Neural crest cell (in vitro differentiated cells): ENCODE data around the gene PTPN5. TPM values are rescaled to one million over a fixed set of nuclear protein-coding genes. Genes with fewer than 3 reads are reported as not detected.
A peak's percentile ranks its signal among the peaks of the same experiment; 100 is the strongest.

Experiments
- DNase-seq: peaks from one replicate; pipeline ENCODE4 v3.0.0; 2021; ENCODE audit warnings: low read depth, mixed read lengths, low spot score
- H3K27ac Mint-ChIP-seq: one replicate; pipeline ENCODE4 v1.8.0; 2021; ENCODE audit warnings: mild to moderate bottlenecking, mixed read lengths; ENCODE audit not compliant: unreplicated experiment
- H3K27me3 Mint-ChIP-seq: 2 replicates; pipeline ENCODE4 v1.8.0; 2021; ENCODE audit warnings: low read depth, mild to moderate bottlenecking, mixed read lengths
- H3K36me3 Mint-ChIP-seq: 2 replicates; pipeline ENCODE4 v1.8.0; 2021; ENCODE audit warnings: low read depth, mild to moderate bottlenecking, mixed read lengths
- H3K4me1 Mint-ChIP-seq: 2 replicates; pipeline ENCODE4 v1.8.0; 2021; ENCODE audit warnings: mixed read lengths
- H3K4me3 Mint-ChIP-seq: one replicate; pipeline ENCODE4 v1.8.0; 2021; ENCODE audit warnings: mild to moderate bottlenecking, mixed read lengths
- H3K9me3 Mint-ChIP-seq: 2 replicates; pipeline ENCODE4 v1.8.0; 2021; ENCODE audit warnings: mixed read lengths
- CTCF ChIP-seq: fragments of 200-600 bp; sonication (generic); conservative IDR thresholded peaks from 2 replicates; pipeline ENCODE4 v1.5.0; 2021; ENCODE audit warnings: antibody characterized with exemption, mild to moderate bottlenecking
- total RNA-seq: library from RNA; stranded (reverse); gene quantifications from 2 replicates; pipeline ENCODE4 v1.2.1, GENCODE V29; 2021

PTPN5 gene
- total RNA-seq, 1 donor from 2014 or later: 6.1 TPM

DNA sequence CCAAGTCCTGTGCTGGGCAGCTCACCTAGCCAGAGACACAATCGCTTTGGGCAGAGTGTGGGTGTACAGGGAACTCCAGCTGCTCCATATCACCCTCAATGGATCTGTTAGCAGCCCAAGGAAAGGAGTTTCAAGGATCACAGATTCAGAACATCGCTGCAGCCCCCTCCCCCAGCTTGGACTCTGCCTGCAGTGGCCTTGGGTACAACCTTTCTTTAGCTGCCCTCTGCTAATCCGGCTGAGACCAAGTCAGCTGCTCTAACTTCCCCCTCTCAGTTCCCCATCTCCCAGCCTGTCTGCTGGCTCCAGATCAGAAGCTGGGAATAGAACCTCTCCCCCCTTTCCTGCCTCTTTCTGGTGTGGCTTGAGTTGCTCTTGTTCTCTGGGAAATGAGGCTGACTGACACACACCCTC, 91.7 kb downstream of the PTPN5 start:
- no peak for DNase-seq
- Mint-ChIP-seq H3K9me3 (no peaks in the 10 kb centered on the region), H3K4me1 (peaks cover 16% of the 10 kb centered on the region), H3K36me3 (no peaks in the 10 kb centered on the region), H3K27ac (no peak overlapping the region), H3K4me3 (peak overlapping the region; percentile 89), H3K27me3 (peaks cover 64% of the 10 kb centered on the region)
- TF ChIP-seq CTCF: no peak

- Mint-ChIP-seq H3K27ac (no peak overlapping the region), H3K27me3 (peaks cover 60% of the 10 kb centered on the region), H3K9me3 (no peaks in the 10 kb centered on the region), H3K4me1 (peaks cover 16% of the 10 kb centered on the region), H3K4me3 (peak overlapping the region; percentile 89), H3K36me3 (no peaks in the 10 kb centered on the region)
- DNase-seq: no peak
- TF ChIP-seq CTCF: no peak
These were observed 92.4 kb downstream of the PTPN5 start for GRCh38 chr11:18699269-18699596.

- Mint-ChIP-seq H3K27ac (peak within 1 kb of the TSS; percentile 43), H3K36me3 (no peaks in the 10 kb centered on the region), H3K9me3 (no peaks in the 10 kb centered on the region), H3K27me3 (peaks cover 58% of the 10 kb centered on the region), H3K4me1 (peaks cover 16% of the 10 kb centered on the region), H3K4me3 (peak within 1 kb of the TSS; percentile 89)
- no peak for TF ChIP-seq CTCF
- peak; percentile 83 for DNase-seq
These were observed 93.0 kb downstream of the PTPN5 start, which contains the start of gene TMEM86A for GRCh38 chr11:18698341-18699268. TMEM86A (plus strand) TSS chr11:18698779; CDS start chr11:18698887, 108 bp downstream.

GRCh38 chr11:18697576-18697975, 94.0 kb downstream of the PTPN5 start:
- Mint-ChIP-seq H3K4me1 (peaks cover 16% of the 10 kb centered on the region), H3K36me3 (no peaks in the 10 kb centered on the region), H3K27me3 (peaks cover 58% of the 10 kb centered on the region), H3K9me3 (no peaks in the 10 kb centered on the region), H3K4me3 (peak overlapping the region; percentile 75), H3K27ac (no peak overlapping the region)
- no peak for TF ChIP-seq CTCF
- DNase-seq: no peak

DNA sequence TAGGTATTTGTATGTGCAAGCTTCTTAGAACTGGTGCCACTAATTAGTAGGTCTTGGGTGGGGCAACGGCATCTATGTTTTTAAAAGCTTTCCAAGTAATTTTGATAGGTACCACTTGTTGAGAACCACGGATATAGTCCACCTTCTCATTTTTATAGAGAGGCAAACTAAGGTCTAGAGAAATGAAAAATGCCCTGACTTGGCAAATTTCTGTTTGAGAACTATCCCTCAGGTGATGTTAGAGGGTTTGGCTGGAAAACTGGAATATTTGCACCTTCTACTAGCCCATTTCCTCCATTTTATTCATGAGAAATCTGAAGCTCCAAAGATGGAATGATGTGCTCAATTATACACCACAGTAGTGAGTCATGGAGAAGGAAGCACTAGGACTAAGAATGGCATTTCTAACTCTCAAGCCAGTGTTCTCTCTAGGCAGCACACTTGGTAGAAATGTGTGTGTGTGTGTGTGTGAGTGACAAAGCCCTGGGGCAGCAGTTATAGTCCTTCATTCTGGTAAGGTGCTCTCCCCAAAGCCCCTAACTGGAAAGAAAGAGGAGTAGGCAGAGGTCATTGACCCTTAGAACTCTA, 94.9 kb downstream of the PTPN5 start:
- no peak for DNase-seq
- TF ChIP-seq CTCF: no peak
- Mint-ChIP-seq H3K4me3 (peak overlapping the region; percentile 61), H3K9me3 (no peaks in the 10 kb centered on the region), H3K27me3 (peaks cover 58% of the 10 kb centered on the region), H3K4me1 (peaks cover 16% of the 10 kb centered on the region), H3K27ac (no peak overlapping the region), H3K36me3 (no peaks in the 10 kb centered on the region)
